Placental pericyte (primary cell): ENCODE data around the gene NUP214. TPM values are rescaled to one million over a fixed set of nuclear protein-coding genes. Genes with fewer than 3 reads are reported as not detected.

Experiments used
- small RNA-seq: library from RNA; depleted of rRNA; stranded (forward); fragments of <200 nt; gene quantifications from one replicate; pipeline ENCODE3, GENCODE V24; 2012; ENCODE audit warnings: low replicate concordance
- total RNA-seq: library from RNA; depleted of rRNA; stranded (reverse); fragments of >200 nt; gene quantifications from 2 replicates; pipeline ENCODE4 v1.2.3, GENCODE V29; 2012

NUP214 gene
- 15.8 and 27.6 TPM in 2 replicates for total RNA-seq

GRCh38 chr9:131125288-131126058 lies at the start of gene NUP214:
NUP214 (plus strand) TSS chr9:131125586; CDS start chr9:131125705, 119 bp downstream.

GRCh38 chr9:131096269-131097125 lies 28.9 kb upstream of the NUP214 start, which contains the start of gene AIF1L:
AIF1L (plus strand) TSS chr9:131096531; CDS start chr9:131096630, 99 bp downstream.

GRCh38 chr9:131276094-131276888 lies 150.9 kb downstream of the NUP214 start, which contains the start of gene FAM78A:
FAM78A (minus strand) TSS chr9:131276510; CDS start chr9:131276179, 331 bp downstream.

Small RNAs within 50 kb of the gene (small RNA-seq; reads per million reads assigned to genes)
- not detected for gene RNU6-881P

Other genes with a start within 250 kb of the NUP214 start
- gene QRFP, start 228.8 kb upstream of the NUP214 start, total RNA-seq, result not detected in 2 replicates
- 2.4 and 17.9 TPM in 2 replicates for gene FIBCD1, start 186.3 kb upstream of the NUP214 start, total RNA-seq
- gene LAMC3, start 116.4 kb upstream of the NUP214 start, total RNA-seq, result 0.44 and 2.1 TPM in 2 replicates
- gene AIF1L, start 29.1 kb upstream of the NUP214 start, total RNA-seq, result 0.14 and 0.22 TPM in 2 replicates
- 0.44 and 0.86 TPM in 2 replicates for gene FAM78A, start 150.9 kb downstream of the NUP214 start, total RNA-seq
- gene PLPP7, start 164.1 kb downstream of the NUP214 start, total RNA-seq, result 4.3 and 5.5 TPM in 2 replicates